ENCODE data around the gene SND1. TPM values are rescaled to one million over a fixed set of nuclear protein-coding genes. Genes with fewer than 3 reads are reported as not detected.

The SND1 gene
- total and polyA plus RNA-seq, 10 of the 15 experiments (the other 5 are each of a cell fraction or from before 2014, with no cell fraction given): 52.4 to 270 (median 146) TPM

DNA sequence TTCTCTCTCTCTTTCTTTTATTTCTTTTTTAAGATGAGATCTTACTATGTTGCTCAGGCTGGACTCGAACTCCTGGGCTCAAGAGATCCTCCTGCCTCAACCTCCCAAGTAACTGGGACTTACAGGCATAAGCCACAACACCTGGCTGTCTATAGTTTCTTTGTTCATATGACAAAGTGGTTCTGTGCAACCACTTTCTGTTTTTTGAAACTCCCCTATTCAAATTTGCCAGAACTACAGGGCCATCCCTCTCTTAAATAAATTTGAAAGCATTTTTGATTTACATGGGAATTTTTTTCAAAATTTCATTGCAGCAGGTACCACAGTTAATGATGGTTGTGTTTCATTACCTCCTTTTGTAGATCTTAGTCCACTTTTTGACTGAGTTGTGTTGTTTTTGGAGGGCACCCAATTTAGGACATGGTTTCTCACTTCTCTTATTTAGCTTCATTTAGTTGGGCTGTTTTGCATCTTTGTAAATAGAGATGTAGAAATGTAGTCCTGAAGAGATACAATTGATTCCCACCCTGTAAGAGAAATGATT is 260.0 kb downstream of the SND1 start (continued):
- TF ChIP-seq SRF (IDR thresholded peaks at IDR 0.05; ENCODE audit: low read depth in 2 of 2, low read length in 2 of 2) (no peak), STAT3 (IDR thresholded peaks at IDR 0.05; ENCODE audit: low read depth, low read length) (peak; percentile 22; the same call in 1 of the 2 replicates), JUND (IDR thresholded peaks at IDR 0.05; ENCODE audit: low read depth, low read length) (no peak), ZBTB40 (IDR thresholded peaks at IDR 0.05; ENCODE audit: borderline replicate concordance) (no peak), POLR2A (IDR thresholded peaks at IDR 0.05; ENCODE audit: low read depth, low read length) (no peak), EGR1 (IDR thresholded peaks at IDR 0.05; ENCODE audit: borderline replicate concordance in 1 of 2, low read depth in 2 of 2, low read length in 2 of 2) (no peak), SMARCA5 (IDR thresholded peaks at IDR 0.05) (no peak), BACH1 (IDR thresholded peaks at IDR 0.05; ENCODE audit: borderline replicate concordance) (no peak), EP300 (IDR thresholded peaks at IDR 0.05; ENCODE audit: borderline replicate concordance in 1 of 2, control insufficient read depth in 1 of 2, low read depth in 2 of 2, low read length in 2 of 2) (peak; percentile 25 to 55; a peak in 3 of 4 replicates), KDM1A (IDR thresholded peaks at IDR 0.05; ENCODE audit: borderline replicate concordance) (no peak), PAX8 (IDR thresholded peaks at IDR 0.05) (no peak), RFX5 (IDR thresholded peaks at IDR 0.05; ENCODE audit: low read depth, low read length) (no peak), RBBP5 (conservative IDR thresholded peaks at IDR 0.05) (no peak), NRF1 (conservative IDR thresholded peaks at IDR 0.05; ENCODE audit: low read depth, low read length) (no peak), SIX5 (IDR thresholded peaks at IDR 0.05; ENCODE audit: low read depth, low read length, severe bottlenecking) (no peak), MEF2B (IDR thresholded peaks at IDR 0.05; ENCODE audit: partially characterized antibody, poor library complexity, severe bottlenecking) (peak; percentile 89), DPF2 (IDR thresholded peaks at IDR 0.05) (peak; percentile 68), RUNX3 (IDR thresholded peaks at IDR 0.05; ENCODE audit: low read length) (peak; percentile 65; the same call in 1 of the 2 replicates)
- TF ChIP-seq, protein P1, sequence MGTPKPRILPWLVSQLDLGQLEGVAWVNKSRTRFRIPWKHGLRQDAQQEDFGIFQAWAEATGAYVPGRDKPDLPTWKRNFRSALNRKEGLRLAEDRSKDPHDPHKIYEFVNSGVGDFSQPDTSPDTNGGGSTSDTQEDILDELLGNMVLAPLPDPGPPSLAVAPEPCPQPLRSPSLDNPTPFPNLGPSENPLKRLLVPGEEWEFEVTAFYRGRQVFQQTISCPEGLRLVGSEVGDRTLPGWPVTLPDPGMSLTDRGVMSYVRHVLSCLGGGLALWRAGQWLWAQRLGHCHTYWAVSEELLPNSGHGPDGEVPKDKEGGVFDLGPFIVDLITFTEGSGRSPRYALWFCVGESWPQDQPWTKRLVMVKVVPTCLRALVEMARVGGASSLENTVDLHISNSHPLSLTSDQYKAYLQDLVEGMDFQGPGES (IDR thresholded peaks at IDR 0.05): no peak
- TF ChIP-seq, protein P2, sequence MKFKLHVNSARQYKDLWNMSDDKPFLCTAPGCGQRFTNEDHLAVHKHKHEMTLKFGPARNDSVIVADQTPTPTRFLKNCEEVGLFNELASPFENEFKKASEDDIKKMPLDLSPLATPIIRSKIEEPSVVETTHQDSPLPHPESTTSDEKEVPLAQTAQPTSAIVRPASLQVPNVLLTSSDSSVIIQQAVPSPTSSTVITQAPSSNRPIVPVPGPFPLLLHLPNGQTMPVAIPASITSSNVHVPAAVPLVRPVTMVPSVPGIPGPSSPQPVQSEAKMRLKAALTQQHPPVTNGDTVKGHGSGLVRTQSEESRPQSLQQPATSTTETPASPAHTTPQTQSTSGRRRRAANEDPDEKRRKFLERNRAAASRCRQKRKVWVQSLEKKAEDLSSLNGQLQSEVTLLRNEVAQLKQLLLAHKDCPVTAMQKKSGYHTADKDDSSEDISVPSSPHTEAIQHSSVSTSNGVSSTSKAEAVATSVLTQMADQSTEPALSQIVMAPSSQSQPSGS (IDR thresholded peaks at IDR 0.05; ENCODE audit: low read length): peak; percentile 67
- TF ChIP-seq, protein P3, sequence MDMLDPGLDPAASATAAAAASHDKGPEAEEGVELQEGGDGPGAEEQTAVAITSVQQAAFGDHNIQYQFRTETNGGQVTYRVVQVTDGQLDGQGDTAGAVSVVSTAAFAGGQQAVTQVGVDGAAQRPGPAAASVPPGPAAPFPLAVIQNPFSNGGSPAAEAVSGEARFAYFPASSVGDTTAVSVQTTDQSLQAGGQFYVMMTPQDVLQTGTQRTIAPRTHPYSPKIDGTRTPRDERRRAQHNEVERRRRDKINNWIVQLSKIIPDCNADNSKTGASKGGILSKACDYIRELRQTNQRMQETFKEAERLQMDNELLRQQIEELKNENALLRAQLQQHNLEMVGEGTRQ (IDR thresholded peaks at IDR 0.05; ENCODE audit: borderline replicate concordance, low read depth, low read length): no peak
- TF ChIP-seq, protein P4, sequence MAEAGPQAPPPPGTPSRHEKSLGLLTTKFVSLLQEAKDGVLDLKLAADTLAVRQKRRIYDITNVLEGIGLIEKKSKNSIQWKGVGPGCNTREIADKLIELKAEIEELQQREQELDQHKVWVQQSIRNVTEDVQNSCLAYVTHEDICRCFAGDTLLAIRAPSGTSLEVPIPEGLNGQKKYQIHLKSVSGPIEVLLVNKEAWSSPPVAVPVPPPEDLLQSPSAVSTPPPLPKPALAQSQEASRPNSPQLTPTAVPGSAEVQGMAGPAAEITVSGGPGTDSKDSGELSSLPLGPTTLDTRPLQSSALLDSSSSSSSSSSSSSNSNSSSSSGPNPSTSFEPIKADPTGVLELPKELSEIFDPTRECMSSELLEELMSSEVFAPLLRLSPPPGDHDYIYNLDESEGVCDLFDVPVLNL (IDR thresholded peaks at IDR 0.05; ENCODE audit: low read depth, low read length): no peak

Data from GM12878 (cell line).